Activated naive CD4-positive, alpha-beta T cell treated with anti-CD3 and anti-CD28 coated beads, Interleukin-2, amount 50 U/mL, for 24 hours (primary cell): Measurements from ENCODE around the gene PHOSPHO2.

Source experiments
- H3K27ac Mint-ChIP-seq: one replicate; pipeline ENCODE4 v1.8.0; 2021; ENCODE audit warnings: mild to moderate bottlenecking, mixed read lengths
- H3K27me3 Mint-ChIP-seq: one replicate; pipeline ENCODE4 v1.8.0; 2021; ENCODE audit warnings: mixed read lengths
- H3K36me3 Mint-ChIP-seq: one replicate; pipeline ENCODE4 v1.8.0; 2021; ENCODE audit warnings: mixed read lengths
- H3K4me1 Mint-ChIP-seq: one replicate; pipeline ENCODE4 v1.8.0; 2021; ENCODE audit warnings: mixed read lengths
- H3K4me3 Mint-ChIP-seq: one replicate; pipeline ENCODE4 v1.8.0; 2021; ENCODE audit warnings: mild to moderate bottlenecking, mixed read lengths
- H3K9me3 Mint-ChIP-seq: one replicate; pipeline ENCODE4 v1.8.0; 2021; ENCODE audit warnings: mixed read lengths

The PHOSPHO2 gene

DNA sequence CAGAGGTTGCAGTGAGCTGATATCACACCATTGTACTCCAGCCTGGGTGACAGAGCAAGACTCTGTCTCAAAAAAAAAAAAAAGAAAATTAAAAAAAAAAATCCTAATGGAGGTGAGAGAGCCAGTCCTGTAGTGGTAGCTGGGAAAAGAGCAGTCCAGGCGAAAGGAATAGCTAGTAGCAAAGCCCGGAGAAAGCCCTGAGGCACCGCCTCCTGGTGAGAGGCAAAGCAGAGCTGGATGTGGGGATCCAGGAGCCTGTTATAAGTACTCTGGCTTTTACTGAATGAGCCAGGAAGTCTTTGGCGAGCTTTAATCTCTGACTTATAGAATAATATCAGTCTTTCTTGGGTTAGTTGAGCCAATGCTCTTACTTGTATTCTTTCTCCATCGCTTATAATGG lies 32.8 kb downstream of the PHOSPHO2 start:
- H3K27ac Mint-ChIP-seq, result no peak overlapping the region
- H3K9me3 Mint-ChIP-seq, result no peaks in the 10 kb centered on the region
- no peak overlapping the region for H3K4me3 Mint-ChIP-seq
- H3K27me3 Mint-ChIP-seq, result peaks cover 1% of the 10 kb centered on the region
- no peaks in the 10 kb centered on the region for H3K4me1 Mint-ChIP-seq
- peaks cover 3% of the 10 kb centered on the region for H3K36me3 Mint-ChIP-seq

GRCh38 chr2:169729274-169729605 lies 35.0 kb downstream of the PHOSPHO2 start:
- Mint-ChIP-seq H3K9me3 (no peaks in the 10 kb centered on the region), H3K36me3 (no peaks in the 10 kb centered on the region), H3K4me1 (peaks cover 4% of the 10 kb centered on the region), H3K27me3 (peaks cover 13% of the 10 kb centered on the region), H3K4me3 (no peak overlapping the region), H3K27ac (no peak overlapping the region)

GRCh38 chr2:169732075-169732474 lies 37.8 kb downstream of the PHOSPHO2 start:
- H3K27ac Mint-ChIP-seq, result no peak overlapping the region
- no peak overlapping the region for H3K4me3 Mint-ChIP-seq
- H3K9me3 Mint-ChIP-seq, result no peaks in the 10 kb centered on the region
- peaks cover 8% of the 10 kb centered on the region for H3K4me1 Mint-ChIP-seq
- no peaks in the 10 kb centered on the region for H3K36me3 Mint-ChIP-seq
- H3K27me3 Mint-ChIP-seq, result peaks cover 29% of the 10 kb centered on the region

- no peaks in the 10 kb centered on the region for H3K36me3 Mint-ChIP-seq
- peak overlapping the region; percentile 93 for H3K4me3 Mint-ChIP-seq
- no peak overlapping the region for H3K27ac Mint-ChIP-seq
- peaks cover 32% of the 10 kb centered on the region for H3K27me3 Mint-ChIP-seq
- H3K4me1 Mint-ChIP-seq, result peaks cover 8% of the 10 kb centered on the region
- H3K9me3 Mint-ChIP-seq, result no peaks in the 10 kb centered on the region
Measured at GRCh38 chr2:169732583-169733358, 38.5 kb downstream of the PHOSPHO2 start.

- H3K4me3 Mint-ChIP-seq, result peak overlapping the region; percentile 77
- no peak overlapping the region for H3K27ac Mint-ChIP-seq
- H3K36me3 Mint-ChIP-seq, result no peaks in the 10 kb centered on the region
- H3K9me3 Mint-ChIP-seq, result no peaks in the 10 kb centered on the region
- H3K4me1 Mint-ChIP-seq, result peaks cover 8% of the 10 kb centered on the region
- peaks cover 32% of the 10 kb centered on the region for H3K27me3 Mint-ChIP-seq
Measured at GRCh38 chr2:169734169-169734847, 40.0 kb downstream of the PHOSPHO2 start.

DNA sequence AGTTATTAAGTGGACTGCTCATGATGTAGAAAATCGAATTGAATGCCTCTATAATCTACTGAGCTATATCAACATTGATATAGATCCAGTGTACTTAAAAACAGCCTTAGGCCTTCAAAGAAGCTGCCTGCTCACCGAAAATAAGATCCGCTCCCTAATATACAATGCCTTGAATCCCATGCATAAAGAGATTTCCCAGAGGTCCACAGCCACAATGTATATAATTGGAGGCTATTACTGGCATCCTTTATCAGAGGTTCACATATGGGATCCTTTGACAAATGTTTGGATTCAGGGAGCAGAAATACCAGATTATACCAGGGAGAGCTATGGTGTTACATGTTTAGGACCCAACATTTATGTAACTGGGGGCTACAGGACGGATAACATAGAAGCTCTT lies 41.4 kb downstream of the PHOSPHO2 start:
- Mint-ChIP-seq H3K4me3 (peak overlapping the region; percentile 55), H3K27me3 (peaks cover 32% of the 10 kb centered on the region), H3K4me1 (peaks cover 8% of the 10 kb centered on the region), H3K36me3 (no peaks in the 10 kb centered on the region), H3K9me3 (no peaks in the 10 kb centered on the region), H3K27ac (no peak overlapping the region)

- Mint-ChIP-seq H3K9me3 (no peaks in the 10 kb centered on the region), H3K4me1 (peaks cover 8% of the 10 kb centered on the region), H3K36me3 (no peaks in the 10 kb centered on the region), H3K27ac (no peak overlapping the region), H3K27me3 (peaks cover 32% of the 10 kb centered on the region), H3K4me3 (no peak overlapping the region)
Measured at GRCh38 chr2:169736902-169737301, 42.6 kb downstream of the PHOSPHO2 start.

DNA sequence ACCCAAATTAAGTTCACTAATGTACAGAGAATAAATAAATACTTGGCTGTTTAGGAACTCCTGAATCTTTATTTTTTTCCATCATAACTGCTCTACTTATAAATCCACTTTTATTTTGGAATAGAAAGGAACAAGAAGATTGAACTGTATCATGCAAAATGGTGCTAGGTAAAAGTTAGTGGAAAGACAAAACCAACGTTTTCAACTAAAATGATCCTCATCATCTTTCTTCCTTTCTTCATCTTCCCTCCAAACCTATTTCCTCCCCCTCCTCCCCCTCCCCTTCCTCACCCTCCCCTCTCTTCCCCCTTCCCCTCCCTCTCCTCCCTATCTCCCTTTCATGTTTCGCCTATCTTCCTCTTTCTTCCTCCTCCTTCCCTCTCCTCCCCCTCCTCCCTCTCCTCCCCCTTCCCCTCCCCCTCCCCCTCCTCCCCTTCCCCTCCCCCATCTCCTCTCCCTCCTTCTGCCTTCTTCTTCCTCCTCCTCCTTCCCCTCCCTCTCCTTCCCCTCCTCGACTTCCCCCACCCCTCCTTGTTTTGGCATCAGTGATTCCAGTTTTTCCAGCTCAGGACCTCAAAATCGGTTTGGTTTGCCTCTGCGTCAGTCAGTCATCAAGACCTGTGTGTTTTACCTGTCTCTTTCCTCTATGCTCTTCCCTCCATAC lies 44.4 kb downstream of the PHOSPHO2 start:
- Mint-ChIP-seq H3K4me1 (peaks cover 4% of the 10 kb centered on the region), H3K27me3 (peaks cover 19% of the 10 kb centered on the region), H3K36me3 (no peaks in the 10 kb centered on the region), H3K27ac (no peak overlapping the region), H3K9me3 (no peaks in the 10 kb centered on the region), H3K4me3 (no peak overlapping the region)

GRCh38 chr2:169739351-169739750 lies 45.1 kb downstream of the PHOSPHO2 start:
- Mint-ChIP-seq H3K27ac (no peak overlapping the region), H3K4me1 (peaks cover 4% of the 10 kb centered on the region), H3K4me3 (no peak overlapping the region), H3K36me3 (peaks cover 4% of the 10 kb centered on the region), H3K27me3 (peaks cover 20% of the 10 kb centered on the region), H3K9me3 (no peaks in the 10 kb centered on the region)

GRCh38 chr2:169743549-169743948 lies 49.3 kb downstream of the PHOSPHO2 start:
- no peak overlapping the region for H3K27ac Mint-ChIP-seq
- H3K4me3 Mint-ChIP-seq, result no peak overlapping the region
- H3K4me1 Mint-ChIP-seq, result no peaks in the 10 kb centered on the region
- H3K27me3 Mint-ChIP-seq, result peaks cover 2% of the 10 kb centered on the region
- H3K9me3 Mint-ChIP-seq, result no peaks in the 10 kb centered on the region
- H3K36me3 Mint-ChIP-seq, result peaks cover 4% of the 10 kb centered on the region

DNA sequence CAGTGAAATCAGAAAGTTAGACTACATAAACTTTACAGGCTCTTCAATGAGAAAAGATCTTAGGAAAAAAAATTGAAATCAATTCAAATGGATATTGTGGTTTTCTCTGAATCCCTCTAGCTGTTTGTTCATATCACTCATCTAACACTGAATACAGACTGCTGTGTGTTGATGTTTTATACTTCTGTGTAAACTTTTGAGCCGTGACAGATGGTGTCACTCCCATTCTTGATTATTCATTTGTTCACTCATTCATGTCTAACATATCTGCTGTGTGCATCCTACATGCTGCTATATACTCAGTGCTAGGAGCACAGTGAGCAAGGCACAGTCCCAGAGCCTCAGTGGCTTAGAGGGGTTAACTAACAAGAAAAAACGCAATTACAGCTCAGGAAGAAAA lies 52.0 kb downstream of the PHOSPHO2 start:
- Mint-ChIP-seq H3K27me3 (peaks cover 2% of the 10 kb centered on the region), H3K4me1 (no peaks in the 10 kb centered on the region), H3K36me3 (peaks cover 4% of the 10 kb centered on the region), H3K9me3 (no peaks in the 10 kb centered on the region), H3K27ac (no peak overlapping the region), H3K4me3 (no peak overlapping the region)

GRCh38 chr2:169748319-169748718 lies 54.0 kb downstream of the PHOSPHO2 start:
- Mint-ChIP-seq H3K36me3 (peaks cover 4% of the 10 kb centered on the region), H3K27me3 (peaks cover 2% of the 10 kb centered on the region), H3K4me1 (no peaks in the 10 kb centered on the region), H3K4me3 (no peak overlapping the region), H3K27ac (no peak overlapping the region), H3K9me3 (no peaks in the 10 kb centered on the region)
